Vagina (tissue), 2 donors: ENCODE results near the gene DNAH2.

Experiments used
- POLR2A ChIP-seq, 2 donors: fragments of 450-650 bp; IDR thresholded peaks; one replicate each; pipeline ENCODE4 v1.6.1; 2017; ENCODE audit warnings: antibody characterized with exemption in 2 of 2, mild to moderate bottlenecking in 2 of 2, moderate library complexity in 2 of 2
- TF ChIP-seq, protein P1 (sequence below), 3 experiments: fragments of 450-650 bp in 2 of 3; fragments of 200-600 bp in 1 of 3; sonication (generic) in 1 of 3; IDR thresholded peaks; one replicate each; pipeline ENCODE4 v1.5.1; 2017 to 2019; ENCODE audit warnings: antibody characterized with exemption in 3 of 3, mild to moderate bottlenecking in 2 of 3, moderate library complexity in 2 of 3

DNA sequence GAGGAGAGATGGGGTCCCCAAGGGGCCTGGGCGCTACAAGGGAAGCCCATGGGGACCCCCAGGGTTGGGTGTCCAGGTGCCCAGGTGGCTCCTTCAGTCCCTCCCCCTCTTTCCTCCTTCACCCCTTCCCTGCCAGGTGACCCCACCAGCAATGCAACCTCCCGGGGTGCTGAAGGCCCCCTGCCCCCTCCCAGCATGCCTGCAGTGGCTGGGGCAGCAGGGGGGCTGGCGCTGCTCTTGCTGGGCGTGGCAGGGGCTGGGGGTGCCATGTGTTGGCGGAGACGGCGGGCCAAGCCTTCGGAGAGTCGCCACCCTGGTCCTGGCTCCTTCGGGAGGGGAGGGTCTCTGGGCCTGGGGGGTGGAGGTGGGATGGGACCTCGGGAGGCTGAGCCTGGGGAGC, 8.5 kb upstream of the DNAH2 start:
- TF ChIP-seq POLR2A (IDR thresholded peaks at IDR 0.05) = no peak
- TF ChIP-seq, protein P1, sequence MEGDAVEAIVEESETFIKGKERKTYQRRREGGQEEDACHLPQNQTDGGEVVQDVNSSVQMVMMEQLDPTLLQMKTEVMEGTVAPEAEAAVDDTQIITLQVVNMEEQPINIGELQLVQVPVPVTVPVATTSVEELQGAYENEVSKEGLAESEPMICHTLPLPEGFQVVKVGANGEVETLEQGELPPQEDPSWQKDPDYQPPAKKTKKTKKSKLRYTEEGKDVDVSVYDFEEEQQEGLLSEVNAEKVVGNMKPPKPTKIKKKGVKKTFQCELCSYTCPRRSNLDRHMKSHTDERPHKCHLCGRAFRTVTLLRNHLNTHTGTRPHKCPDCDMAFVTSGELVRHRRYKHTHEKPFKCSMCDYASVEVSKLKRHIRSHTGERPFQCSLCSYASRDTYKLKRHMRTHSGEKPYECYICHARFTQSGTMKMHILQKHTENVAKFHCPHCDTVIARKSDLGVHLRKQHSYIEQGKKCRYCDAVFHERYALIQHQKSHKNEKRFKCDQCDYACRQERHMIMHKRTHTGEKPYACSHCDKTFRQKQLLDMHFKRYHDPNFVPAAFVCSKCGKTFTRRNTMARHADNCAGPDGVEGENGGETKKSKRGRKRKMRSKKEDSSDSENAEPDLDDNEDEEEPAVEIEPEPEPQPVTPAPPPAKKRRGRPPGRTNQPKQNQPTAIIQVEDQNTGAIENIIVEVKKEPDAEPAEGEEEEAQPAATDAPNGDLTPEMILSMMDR (IDR thresholded peaks at IDR 0.05) = no peak
